Thyroid gland (tissue), 4 donors: Measurements from ENCODE around the gene PSMA4.

Experiments used
- CTCF ChIP-seq, 6 experiments: fragments of 200-600 bp in 3 of 6; fragments of 450-650 bp in 3 of 6; sonication (generic) in 3 of 6; IDR thresholded peaks; one replicate each; pipeline ENCODE4 v1.5.1; 2016 to 2019; ENCODE audit warnings: antibody characterized with exemption in 6 of 6, mild to moderate bottlenecking in 2 of 6, inconsistent platforms in 1 of 6, moderate library complexity in 1 of 6
- POLR2A ChIP-seq, 2 donors: fragments of 450-650 bp; IDR thresholded peaks; one replicate each; pipeline ENCODE4 v1.6.1; 2017; ENCODE audit warnings: antibody characterized with exemption in 2 of 2, mild to moderate bottlenecking in 2 of 2, moderate library complexity in 1 of 2

- no peak for TF ChIP-seq CTCF (IDR thresholded peaks at IDR 0.05)
- TF ChIP-seq POLR2A (IDR thresholded peaks at IDR 0.05): no peak
These were observed 32.4 kb upstream of the PSMA4 start for GRCh38 chr15:78507831-78508160.
